Ishikawa (cell line): ENCODE results near the gene ZNF543.

ENCODE experiments used
- CEBPB ChIP-seq: IDR thresholded peaks from 2 replicates; pipeline ENCODE4 v1.6.1; 2012
- CREB1 ChIP-seq: IDR thresholded peaks from 2 replicates; pipeline ENCODE4 v1.6.1; 2012; ENCODE audit warnings: low read depth
- EGR1 ChIP-seq: IDR thresholded peaks from 2 replicates; pipeline ENCODE4 v1.6.1; 2012
- EP300 ChIP-seq: IDR thresholded peaks from 2 replicates; pipeline ENCODE4 v1.6.1; 2012; ENCODE audit warnings: borderline replicate concordance
- FOXM1 ChIP-seq: IDR thresholded peaks from 2 replicates; pipeline ENCODE4 v1.6.1; 2012; ENCODE audit warnings: low read depth, borderline replicate concordance
- MAX ChIP-seq: IDR thresholded peaks from 2 replicates; pipeline ENCODE4 v1.6.1; 2012
- NFIC ChIP-seq: IDR thresholded peaks from 2 replicates; pipeline ENCODE4 v1.6.1; 2012
- RAD21 ChIP-seq: IDR thresholded peaks from 2 replicates; pipeline ENCODE4 v1.6.1; 2012; ENCODE audit warnings: low read depth
- REST ChIP-seq: IDR thresholded peaks from 2 replicates; pipeline ENCODE4 v1.6.1; 2012; ENCODE audit warnings: low read depth, mild to moderate bottlenecking
- TAF1 ChIP-seq: IDR thresholded peaks from 2 replicates; pipeline ENCODE4 v1.6.1; 2012; ENCODE audit warnings: low read depth, mild to moderate bottlenecking
- TCF12 ChIP-seq: IDR thresholded peaks from 2 replicates; pipeline ENCODE4 v1.6.1; 2012; ENCODE audit warnings: low read depth
- TEAD4 ChIP-seq: IDR thresholded peaks from 2 replicates; pipeline ENCODE4 v1.6.1; 2012
- YY1 ChIP-seq: IDR thresholded peaks from 2 replicates; pipeline ENCODE4 v1.6.1; 2012; ENCODE audit warnings: low read depth
- ZBTB7A ChIP-seq: IDR thresholded peaks from 2 replicates; pipeline ENCODE4 v1.6.1; 2012; ENCODE audit warnings: low read depth
- TF ChIP-seq, protein P1 (sequence below): IDR thresholded peaks from 2 replicates; pipeline ENCODE4 v1.6.1; 2012

ZNF543 gene

DNA sequence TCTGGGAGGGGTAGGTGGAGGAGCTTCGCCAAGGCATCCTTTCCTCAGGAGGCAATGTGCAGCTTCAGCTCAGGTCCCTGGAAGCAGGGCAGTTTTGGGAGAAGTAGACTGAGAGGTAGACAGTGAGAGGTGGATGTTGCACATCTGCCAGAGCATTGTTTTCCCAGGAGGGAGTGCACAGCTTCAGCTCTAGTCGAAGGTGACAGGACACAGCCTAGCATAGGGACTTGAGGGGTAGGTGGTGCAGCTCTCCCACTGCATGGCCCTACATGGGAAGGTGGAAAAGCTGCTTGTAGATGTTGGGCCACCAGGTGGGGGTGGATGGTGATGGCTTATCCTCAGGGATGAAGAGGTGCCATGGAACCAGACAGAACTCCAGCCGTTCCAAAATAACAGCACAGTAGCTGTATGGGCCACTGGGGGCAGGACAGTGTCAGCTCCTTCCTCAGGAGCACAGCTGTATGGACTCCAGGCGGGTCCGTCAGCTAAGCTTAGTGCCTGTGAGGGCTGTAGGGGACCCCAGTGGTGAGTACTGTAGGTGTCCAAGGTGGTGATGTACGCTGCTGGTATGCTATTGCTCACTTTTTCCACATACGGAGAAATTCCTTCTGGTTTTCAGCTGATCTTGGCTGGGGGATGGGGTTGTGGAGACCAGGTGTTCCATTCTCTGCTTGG lies 17.4 kb upstream of the ZNF543 start:
- TF ChIP-seq TEAD4 (no peak), TAF1 (no peak), FOXM1 (no peak), REST (no peak), CREB1 (no peak)
- TF ChIP-seq, protein P1, sequence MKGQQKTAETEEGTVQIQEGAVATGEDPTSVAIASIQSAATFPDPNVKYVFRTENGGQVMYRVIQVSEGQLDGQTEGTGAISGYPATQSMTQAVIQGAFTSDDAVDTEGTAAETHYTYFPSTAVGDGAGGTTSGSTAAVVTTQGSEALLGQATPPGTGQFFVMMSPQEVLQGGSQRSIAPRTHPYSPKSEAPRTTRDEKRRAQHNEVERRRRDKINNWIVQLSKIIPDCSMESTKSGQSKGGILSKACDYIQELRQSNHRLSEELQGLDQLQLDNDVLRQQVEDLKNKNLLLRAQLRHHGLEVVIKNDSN: no peak

DNA sequence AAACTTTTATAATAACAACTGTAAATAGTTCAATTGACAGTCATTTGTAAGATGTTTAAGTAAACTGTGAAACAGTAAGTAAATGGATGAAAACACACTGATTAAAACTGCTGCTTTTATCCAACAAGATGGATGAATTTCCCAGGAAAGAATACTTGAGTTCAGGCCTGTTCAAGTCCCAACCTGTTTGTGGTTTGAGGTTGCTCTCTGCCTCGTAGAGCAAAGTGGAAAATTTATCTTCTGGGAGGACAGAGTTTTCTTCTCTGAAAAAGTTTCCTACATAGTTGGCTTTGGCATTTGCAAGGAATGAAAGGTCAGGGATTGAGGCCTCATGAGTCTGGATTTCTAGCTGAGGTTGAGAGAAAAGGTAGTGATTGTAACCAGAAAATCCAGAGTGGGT lies 15.2 kb upstream of the ZNF543 start:
- TF ChIP-seq REST: no peak
- TF ChIP-seq TEAD4: no peak
- TF ChIP-seq MAX: no peak
- no peak for TF ChIP-seq CEBPB
- no peak for TF ChIP-seq TAF1
- TF ChIP-seq TCF12: no peak
- TF ChIP-seq, protein P1: no peak

- no peak for TF ChIP-seq EP300
- no peak for TF ChIP-seq REST
- TF ChIP-seq, protein P1: no peak
- no peak for TF ChIP-seq TCF12
- TF ChIP-seq RAD21: no peak
- no peak for TF ChIP-seq TAF1
- TF ChIP-seq NFIC: no peak
- no peak for TF ChIP-seq FOXM1
- no peak for TF ChIP-seq TEAD4
- TF ChIP-seq EGR1: no peak
- no peak for TF ChIP-seq MAX
- no peak for TF ChIP-seq CEBPB
- no peak for TF ChIP-seq YY1
- no peak for TF ChIP-seq ZBTB7A
- no peak for TF ChIP-seq CREB1
Observed at GRCh38 chr19:57308514-57308913, 11.8 kb upstream of the ZNF543 start.

GRCh38 chr19:57310792-57311191 lies 9.5 kb upstream of the ZNF543 start:
- TF ChIP-seq CEBPB: no peak
- no peak for TF ChIP-seq TAF1
- TF ChIP-seq EP300: no peak
- no peak for TF ChIP-seq CREB1
- TF ChIP-seq EGR1: no peak
- TF ChIP-seq TEAD4: no peak
- TF ChIP-seq, protein P1: no peak
- TF ChIP-seq REST: no peak
- no peak for TF ChIP-seq YY1
- no peak for TF ChIP-seq NFIC
- TF ChIP-seq ZBTB7A: no peak
- no peak for TF ChIP-seq TCF12
- no peak for TF ChIP-seq MAX
- TF ChIP-seq FOXM1: no peak
- no peak for TF ChIP-seq RAD21
